Measurements from ENCODE around the gene ATF6.

Gene ATF6

DNA sequence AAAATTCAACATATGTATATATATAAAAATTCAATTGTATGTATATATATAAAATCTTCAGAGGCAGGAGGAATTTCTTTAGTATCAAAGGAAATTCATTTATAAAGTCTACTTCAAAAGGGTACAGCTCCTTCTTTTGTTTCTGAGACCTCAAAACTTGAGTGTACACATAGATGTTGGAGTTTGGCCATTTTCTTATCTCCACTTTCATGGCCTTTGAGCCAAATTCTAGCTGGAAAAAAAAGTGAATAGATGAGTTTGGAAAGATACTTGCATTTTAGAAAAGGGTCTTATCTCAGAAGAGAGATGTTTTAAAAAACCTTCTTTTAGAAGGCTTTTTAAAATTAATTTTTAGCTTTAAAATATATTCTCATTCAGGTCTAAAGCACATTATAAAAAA, 103.2 kb downstream of the ATF6 start:
- in situ Hi-C loops (cut with MboI; ENCODE audit: low sequenced_read_pairs), result no loop called here

DNA sequence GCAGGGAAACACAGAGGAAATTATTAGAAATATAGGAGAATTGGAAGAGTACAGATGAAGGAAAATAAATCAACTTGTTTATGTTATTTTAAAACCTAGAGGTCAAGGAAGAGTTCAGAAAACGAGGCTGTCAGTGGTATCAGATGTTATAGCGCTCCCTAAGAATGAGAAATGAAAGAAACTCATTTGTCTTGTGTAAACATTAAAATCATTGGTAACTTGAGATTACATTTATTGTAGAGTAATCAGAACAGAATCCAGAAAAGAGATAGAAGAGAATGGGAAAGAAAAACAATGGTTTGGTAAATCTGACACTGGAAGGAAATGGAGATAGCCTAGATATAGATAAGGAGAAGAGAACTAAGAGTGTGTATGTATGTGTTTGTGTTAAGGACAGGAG, 106.4 kb downstream of the ATF6 start:
- in situ Hi-C loops (cut with MboI; ENCODE audit: low sequenced_read_pairs), result no loop called here

DNA sequence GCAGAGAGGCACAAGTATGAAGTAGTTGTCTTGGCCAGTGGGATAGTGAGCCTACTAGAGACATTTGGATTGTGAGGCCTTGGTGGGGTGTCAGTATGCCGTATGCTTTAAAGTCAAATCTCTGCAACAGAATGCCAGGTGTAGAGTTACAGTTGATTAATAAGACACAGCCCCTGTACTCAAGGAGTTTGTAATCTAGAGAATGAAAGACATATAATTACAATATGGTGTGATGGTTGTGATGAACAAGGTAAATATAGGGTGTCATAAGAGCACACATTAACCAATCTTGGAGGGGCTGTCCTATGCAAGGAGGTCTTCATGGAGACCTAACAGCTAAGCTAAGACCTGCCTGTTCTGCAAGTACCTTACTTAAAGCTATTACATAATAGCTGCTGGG, 113.1 kb downstream of the ATF6 start:
- in situ Hi-C loops (cut with MboI; ENCODE audit: low sequenced_read_pairs), result no loop called here

DNA sequence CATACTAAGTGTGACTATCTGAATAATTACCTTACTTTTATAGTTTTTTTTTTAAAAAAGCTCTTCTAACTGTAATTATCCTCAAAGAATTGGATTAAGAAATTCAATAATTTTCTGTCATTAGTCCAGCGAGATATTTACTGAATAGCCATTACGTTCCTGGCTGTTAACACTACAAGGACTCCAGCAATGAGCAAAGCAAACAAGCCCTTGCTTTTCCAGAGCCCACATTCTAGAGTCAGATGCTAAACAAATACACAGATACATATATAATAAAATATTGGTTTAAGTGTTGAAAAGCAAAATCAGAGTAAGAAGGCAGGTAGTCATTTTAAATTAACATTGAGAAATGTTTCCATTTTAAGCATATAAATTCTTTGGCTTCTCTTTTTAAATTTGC, 118.4 kb downstream of the ATF6 start:
- in situ Hi-C loops (cut with MboI; ENCODE audit: low sequenced_read_pairs), result no loop called here

- in situ Hi-C loops (cut with MboI; ENCODE audit: low sequenced_read_pairs), result no loop called here
Measured at GRCh38 chr1:161885003-161885402, 118.9 kb downstream of the ATF6 start.

DNA sequence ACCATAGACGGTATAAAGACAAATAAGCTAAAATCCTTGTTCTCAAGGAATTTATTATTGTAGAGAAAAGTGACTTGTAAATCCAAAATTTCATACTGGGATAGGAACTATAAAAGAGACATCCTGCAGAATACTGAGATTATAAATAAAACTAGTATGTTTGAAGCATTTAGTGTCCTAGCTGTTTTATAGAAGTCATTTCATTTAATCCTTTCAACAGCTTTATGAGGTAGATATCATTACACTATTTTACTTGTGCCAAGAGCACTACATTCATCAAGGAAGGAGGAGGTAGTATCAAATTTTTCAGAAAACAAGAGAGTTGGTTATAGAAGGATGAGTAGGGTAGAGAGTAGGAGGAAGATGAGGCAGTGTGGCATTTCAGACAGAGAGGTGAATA, 119.6 kb downstream of the ATF6 start:
- in situ Hi-C loops (cut with MboI; ENCODE audit: low sequenced_read_pairs), result no loop called here

- in situ Hi-C loops (cut with MboI; ENCODE audit: low sequenced_read_pairs), result no loop called here
Measured at GRCh38 chr1:161886589-161886988, 120.5 kb downstream of the ATF6 start.

DNA sequence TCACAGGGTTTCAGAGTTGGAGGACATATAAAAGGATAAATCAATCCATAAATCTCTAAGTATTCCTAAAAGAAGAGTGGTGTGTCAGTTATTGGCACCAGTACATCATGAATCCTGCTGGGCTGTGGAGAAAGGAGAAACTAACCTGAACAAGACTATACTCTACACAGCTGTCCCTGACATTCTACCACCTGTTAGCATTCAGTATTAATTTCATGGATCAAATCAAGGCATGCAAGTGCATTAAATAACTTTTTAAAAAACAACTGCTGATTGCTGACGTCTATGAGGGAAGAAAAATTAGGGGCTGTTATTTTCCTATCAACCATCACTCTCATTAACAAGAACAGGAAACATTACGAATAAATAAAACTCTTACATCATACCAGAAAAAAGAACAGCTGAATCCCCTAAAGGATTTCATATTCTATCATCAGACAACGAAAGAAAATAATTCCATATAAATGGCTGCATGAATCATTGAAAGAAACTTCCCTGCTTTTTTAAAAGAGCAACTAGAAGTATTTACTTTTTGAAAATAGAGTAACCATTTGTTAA, 121.7 kb downstream of the ATF6 start:
- in situ Hi-C loops (cut with MboI; ENCODE audit: low sequenced_read_pairs), result no loop called here

DNA sequence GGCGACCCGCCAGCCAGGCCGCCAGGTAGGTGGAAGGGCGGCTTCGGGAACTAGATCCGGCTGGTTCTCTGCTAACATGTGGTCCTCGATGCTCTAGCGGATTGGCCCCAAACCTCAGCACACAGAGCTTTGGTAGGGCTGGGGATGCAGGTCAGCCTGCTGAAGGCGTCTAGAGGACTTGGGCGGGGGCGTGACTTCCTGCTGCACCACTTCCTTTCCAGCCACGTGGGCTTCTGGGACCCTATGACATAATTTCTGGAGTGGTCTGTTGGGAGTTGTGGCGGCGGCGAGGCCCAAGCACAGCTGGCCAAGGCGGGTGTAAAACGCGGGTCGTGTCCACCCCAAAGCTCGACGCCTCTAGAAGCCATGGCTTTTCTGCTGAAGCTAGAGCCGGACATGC, 124.5 kb downstream of the ATF6 start:
- in situ Hi-C loops (cut with MboI; ENCODE audit: low sequenced_read_pairs), result no loop called here

DNA sequence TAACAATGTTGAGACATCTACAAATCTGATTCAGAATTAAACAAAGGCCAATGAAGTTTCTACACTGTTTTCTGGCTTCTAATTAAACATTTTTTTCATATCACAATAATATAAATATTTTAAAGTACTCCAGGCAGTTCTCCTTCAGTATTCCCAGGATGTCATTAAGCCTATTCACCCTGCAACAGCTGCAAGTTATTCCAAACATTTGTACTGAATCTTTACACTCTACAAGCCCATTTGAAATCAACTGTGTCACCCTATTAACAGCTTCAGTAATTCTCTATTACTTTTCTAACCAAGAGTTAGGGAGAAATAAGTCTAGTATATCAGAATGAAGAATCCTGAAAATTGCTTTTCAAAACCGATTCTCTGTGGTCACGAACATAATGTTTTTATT, 133.0 kb downstream of the ATF6 start:
- in situ Hi-C loops (cut with MboI; ENCODE audit: low sequenced_read_pairs), result no loop called here

- in situ Hi-C loops (cut with MboI; ENCODE audit: low sequenced_read_pairs), result no loop called here
Measured at GRCh38 chr1:161900160-161900559, 134.0 kb downstream of the ATF6 start.

DNA sequence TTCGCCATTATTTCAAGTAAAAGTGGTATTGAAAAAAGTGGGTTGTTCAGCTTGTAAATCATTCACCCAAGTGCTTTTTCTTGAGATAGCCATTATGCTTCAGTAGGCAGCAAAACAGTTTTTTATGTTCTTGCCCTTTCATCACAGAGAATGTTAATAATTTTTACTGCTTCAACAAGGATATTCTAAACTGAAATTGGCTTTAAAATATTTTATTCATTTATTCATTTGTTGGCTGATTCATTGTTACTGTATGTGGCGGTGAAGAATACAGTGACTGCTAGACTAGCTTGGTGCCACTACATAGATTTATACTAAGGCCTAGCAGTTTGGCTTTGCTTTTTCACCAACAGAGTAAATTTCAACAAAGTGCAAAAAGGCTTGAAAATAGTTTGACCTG, 136.1 kb downstream of the ATF6 start:
- in situ Hi-C loops (cut with MboI; ENCODE audit: low sequenced_read_pairs), result no loop called here

- in situ Hi-C loops (cut with MboI; ENCODE audit: low sequenced_read_pairs), result no loop called here
Measured at GRCh38 chr1:161905269-161905884, 139.3 kb downstream of the ATF6 start.

DNA sequence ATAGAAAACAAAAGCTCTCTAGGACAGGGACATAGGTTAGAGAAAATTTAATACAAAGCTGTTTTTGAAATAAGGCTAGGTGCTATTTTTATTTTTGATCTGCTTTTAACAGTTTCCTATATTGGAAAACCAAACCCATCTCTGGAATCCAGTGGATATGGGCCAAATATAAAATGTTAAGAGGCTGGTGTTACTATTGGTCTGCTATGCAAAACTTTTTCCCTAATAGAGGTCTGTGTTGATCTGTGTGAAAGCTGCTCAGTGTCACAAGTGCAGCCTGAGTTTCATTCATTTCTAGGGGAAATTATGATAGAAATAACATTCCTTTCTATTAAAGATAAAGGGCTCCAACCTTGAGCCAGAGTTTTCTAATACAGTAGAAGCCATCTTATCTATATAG, 141.1 kb downstream of the ATF6 start:
- in situ Hi-C loops (cut with MboI; ENCODE audit: low sequenced_read_pairs), result no loop called here

DNA sequence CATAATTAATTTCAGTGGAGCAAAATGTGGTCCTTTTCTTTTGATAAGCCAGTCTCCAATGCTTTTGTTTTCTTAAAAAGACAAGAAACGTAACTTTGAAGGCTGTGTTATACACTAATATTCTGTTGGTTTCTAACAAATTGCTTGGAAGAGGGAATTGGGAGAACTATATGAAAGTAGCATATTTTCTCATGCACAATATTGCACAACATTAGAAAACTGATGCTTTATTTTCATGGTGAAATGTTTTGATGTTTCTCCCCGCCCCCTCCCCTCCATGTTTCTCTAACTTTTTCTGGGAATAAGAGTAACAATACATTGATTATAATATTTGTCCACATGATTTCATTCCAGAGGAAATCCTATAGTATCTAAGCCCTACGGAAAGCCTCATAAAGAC, 142.1 kb downstream of the ATF6 start:
- in situ Hi-C loops (cut with MboI; ENCODE audit: low sequenced_read_pairs), result no loop called here

DNA sequence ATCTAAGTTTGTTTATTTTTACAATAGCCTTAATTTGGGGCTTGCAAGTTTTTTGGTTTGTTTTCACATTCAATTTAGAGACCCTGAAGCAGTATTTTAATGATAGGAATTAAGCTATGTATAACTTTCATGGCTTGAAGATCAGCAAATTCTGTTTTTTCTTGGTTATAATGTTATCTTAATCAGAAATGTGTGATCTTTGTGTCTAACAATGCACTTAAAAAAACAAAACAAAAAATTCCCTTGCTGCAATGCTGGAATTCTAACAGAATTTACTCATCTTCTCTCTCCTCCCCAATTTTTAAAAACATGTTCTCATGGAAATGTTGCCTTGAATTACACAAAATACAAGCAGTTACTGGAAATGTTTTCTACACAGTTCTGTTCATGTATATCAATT, 144.5 kb downstream of the ATF6 start:
- in situ Hi-C loops (cut with MboI; ENCODE audit: low sequenced_read_pairs), result no loop called here

DNA sequence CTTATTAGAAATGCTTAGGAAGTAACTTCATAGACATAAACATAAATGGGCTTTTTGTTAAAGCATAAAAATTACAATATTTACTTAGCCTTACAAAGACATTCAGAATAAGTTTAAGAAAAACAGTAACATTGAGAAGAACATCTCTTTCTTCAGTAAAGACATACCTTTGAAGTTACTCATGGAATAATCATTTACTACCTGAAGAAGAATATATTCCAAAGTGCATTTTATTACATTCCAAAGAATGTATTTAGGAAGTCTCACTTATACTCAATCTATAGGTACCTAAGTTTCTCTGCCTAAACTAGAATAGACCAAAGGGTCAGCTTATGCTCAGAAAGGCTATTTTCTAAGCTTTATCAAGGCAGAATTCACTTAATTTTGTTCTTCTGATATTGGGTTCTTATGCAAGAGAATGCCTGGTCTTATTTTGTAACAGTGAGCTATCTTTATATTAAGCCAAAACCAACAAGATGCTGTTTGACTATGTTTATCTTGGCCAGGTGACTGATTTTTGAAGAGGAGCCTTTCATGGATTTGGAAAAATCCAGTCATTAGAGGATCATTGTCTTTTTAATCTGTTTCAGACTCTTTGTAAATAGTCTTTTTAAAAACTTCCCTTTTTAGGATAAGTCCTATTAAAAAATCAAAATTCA, 147.5 kb downstream of the ATF6 start:
- in situ Hi-C loops (cut with MboI; ENCODE audit: low sequenced_read_pairs), result no loop called here

DNA sequence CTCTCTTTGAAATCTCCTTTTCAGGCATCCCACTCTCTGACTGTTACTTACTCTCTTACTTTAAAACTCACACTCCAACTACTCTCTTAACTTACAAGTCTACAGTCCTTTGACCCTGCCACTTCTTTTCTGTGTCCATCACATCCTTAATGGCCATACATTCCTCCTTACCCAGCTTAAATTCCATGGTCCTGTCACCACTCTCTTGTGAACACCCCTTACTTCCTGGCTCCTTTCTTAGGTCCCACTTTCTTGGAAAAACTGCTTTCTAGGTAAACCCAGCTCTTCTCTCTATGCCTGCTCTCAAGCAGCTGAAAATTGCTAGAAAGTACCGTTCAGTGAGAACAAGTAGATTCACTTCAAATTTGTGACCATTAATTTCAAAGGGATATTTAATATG, 148.5 kb downstream of the ATF6 start:
- in situ Hi-C loops (cut with MboI; ENCODE audit: low sequenced_read_pairs), result no loop called here

- in situ Hi-C loops (cut with MboI; ENCODE audit: low sequenced_read_pairs), result no loop called here
Measured at GRCh38 chr1:161915051-161915503, 149.0 kb downstream of the ATF6 start.

DNA sequence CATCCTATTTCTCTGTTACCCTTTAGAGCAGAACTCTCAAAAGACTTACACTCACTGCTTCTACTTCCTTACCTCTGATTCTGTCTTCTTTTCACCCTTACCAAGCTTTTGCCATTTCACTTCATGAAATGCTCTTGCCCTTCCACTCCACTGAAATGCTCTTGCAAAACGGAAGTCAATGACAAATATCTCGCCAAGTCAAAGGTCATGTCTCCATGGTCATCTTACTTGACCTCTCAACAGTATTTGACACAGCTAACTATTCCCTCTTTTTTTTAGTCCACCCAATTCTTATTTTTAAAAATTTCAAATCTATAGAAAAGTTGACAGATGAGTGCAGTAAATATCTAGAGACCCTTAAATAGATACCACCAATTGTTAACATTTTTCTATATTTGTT, 149.9 kb downstream of the ATF6 start:
- in situ Hi-C loops (cut with MboI; ENCODE audit: low sequenced_read_pairs), result no loop called here

- in situ Hi-C loops (cut with MboI; ENCODE audit: low sequenced_read_pairs), result no loop called here
Measured at GRCh38 chr1:161919229-161919628, 153.1 kb downstream of the ATF6 start.

DNA sequence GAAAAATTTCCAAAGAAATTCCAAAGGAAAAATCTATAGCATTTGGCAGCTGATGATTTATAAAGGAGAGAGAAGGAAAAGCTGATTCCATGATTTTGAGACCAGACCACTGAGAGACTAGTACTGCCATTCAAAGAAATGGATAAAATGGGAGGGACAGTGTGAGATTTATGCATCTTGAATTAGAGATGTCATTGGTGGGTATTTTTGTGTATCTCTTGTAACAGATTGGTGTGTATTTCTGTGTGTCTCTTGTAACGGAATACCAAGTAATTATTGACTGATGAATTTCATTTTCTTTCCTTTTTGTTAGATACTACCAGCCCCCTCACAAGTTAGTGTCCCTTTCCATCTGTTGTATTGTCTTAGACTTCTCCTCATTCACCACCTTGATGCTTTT, 155.4 kb downstream of the ATF6 start:
- in situ Hi-C loops (cut with MboI; ENCODE audit: low sequenced_read_pairs), result no loop called here

DNA sequence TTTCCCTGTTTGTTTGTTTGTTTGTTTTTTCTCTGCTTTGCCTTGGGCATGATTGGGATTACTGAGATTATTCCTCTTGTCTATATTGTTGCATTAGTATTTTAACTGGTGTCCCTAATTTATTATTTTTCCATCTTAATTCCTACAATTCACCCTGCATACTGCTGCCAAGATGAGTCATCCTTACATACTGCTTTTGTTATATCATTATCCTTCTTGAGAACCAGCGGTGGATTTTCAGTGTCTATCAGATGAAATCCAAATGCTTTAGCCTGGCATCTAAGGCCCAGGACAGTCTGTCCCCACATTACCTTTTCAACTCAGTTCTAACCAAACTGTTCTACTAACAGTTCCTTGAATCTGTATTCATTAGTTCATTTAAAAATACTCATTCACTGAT, 155.9 kb downstream of the ATF6 start:
- in situ Hi-C loops (cut with MboI; ENCODE audit: low sequenced_read_pairs), result no loop called here
